Mesothelial cell of epicardium (in vitro differentiated cells): ENCODE data around the gene DNAH10. TPM values are rescaled to one million over a fixed set of nuclear protein-coding genes. Genes with fewer than 3 reads are reported as not detected.

Experiments used
- DNase-seq, 2 experiments: peaks; one replicate each; pipeline ENCODE4 v3.0.0; 2021; ENCODE audit warnings: low spot score in 2 of 2; ENCODE audit not compliant: unreplicated experiment in 2 of 2
- H3K27ac Mint-ChIP-seq: 2 replicates; pipeline ENCODE4 v1.8.0; 2021; ENCODE audit warnings: mixed read lengths
- H3K27me3 Mint-ChIP-seq: 2 replicates; pipeline ENCODE4 v1.8.0; 2021; ENCODE audit warnings: low read depth, mixed read lengths
- H3K36me3 Mint-ChIP-seq: 2 replicates; pipeline ENCODE4 v1.8.0; 2021; ENCODE audit warnings: mixed read lengths
- H3K4me1 Mint-ChIP-seq: 2 replicates; pipeline ENCODE4 v1.8.0; 2021; ENCODE audit warnings: mixed read lengths
- H3K4me3 Mint-ChIP-seq: 2 replicates; pipeline ENCODE4 v1.8.0; 2021; ENCODE audit warnings: mild to moderate bottlenecking, moderate library complexity, mixed read lengths
- H3K9me3 Mint-ChIP-seq: 2 replicates; pipeline ENCODE4 v1.8.0; 2021; ENCODE audit warnings: mixed read lengths
- total RNA-seq: library from RNA; stranded (reverse); gene quantifications from 3 replicates; pipeline ENCODE4 v1.2.1, GENCODE V29; 2021
- TF ChIP-seq, protein P1 (sequence below): fragments of 200-600 bp; sonication (generic); IDR thresholded peaks from one replicate; pipeline ENCODE4 v1.5.0; 2021; ENCODE audit warnings: antibody characterized with exemption; ENCODE audit not compliant: unreplicated experiment

The DNAH10 gene, protein sequence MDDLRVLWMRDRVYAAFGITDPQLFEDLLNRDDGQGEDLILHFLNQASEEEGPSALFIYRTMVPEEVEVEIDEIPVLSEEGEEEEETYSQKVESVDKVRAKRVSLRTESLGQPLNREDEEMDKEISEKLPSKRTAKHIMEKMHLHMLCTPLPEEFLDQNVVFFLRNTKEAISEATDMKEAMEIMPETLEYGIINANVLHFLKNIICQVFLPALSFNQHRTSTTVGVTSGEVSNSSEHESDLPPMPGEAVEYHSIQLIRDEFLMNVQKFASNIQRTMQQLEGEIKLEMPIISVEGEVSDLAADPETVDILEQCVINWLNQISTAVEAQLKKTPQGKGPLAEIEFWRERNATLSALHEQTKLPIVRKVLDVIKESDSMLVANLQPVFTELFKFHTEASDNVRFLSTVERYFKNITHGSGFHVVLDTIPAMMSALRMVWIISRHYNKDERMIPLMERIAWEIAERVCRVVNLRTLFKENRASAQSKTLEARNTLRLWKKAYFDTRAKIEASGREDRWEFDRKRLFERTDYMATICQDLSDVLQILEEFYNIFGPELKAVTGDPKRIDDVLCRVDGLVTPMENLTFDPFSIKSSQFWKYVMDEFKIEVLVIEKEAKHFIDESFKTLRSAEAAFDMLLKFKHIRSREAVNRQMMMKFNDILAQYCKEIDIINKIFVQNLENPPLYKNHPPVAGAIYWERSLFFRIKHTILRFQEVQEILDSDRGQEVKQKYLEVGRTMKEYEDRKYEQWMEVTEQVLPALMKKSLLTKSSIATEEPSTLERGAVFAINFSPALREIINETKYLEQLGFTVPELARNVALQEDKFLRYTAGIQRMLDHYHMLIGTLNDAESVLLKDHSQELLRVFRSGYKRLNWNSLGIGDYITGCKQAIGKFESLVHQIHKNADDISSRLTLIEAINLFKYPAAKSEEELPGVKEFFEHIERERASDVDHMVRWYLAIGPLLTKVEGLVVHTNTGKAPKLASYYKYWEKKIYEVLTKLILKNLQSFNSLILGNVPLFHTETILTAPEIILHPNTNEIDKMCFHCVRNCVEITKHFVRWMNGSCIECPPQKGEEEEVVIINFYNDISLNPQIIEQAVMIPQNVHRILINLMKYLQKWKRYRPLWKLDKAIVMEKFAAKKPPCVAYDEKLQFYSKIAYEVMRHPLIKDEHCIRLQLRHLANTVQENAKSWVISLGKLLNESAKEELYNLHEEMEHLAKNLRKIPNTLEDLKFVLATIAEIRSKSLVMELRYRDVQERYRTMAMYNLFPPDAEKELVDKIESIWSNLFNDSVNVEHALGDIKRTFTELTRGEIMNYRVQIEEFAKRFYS (N-terminal part only)
- 2.0 to 2.7 TPM (median 2.5 TPM) in 3 replicates for total RNA-seq

DNA sequence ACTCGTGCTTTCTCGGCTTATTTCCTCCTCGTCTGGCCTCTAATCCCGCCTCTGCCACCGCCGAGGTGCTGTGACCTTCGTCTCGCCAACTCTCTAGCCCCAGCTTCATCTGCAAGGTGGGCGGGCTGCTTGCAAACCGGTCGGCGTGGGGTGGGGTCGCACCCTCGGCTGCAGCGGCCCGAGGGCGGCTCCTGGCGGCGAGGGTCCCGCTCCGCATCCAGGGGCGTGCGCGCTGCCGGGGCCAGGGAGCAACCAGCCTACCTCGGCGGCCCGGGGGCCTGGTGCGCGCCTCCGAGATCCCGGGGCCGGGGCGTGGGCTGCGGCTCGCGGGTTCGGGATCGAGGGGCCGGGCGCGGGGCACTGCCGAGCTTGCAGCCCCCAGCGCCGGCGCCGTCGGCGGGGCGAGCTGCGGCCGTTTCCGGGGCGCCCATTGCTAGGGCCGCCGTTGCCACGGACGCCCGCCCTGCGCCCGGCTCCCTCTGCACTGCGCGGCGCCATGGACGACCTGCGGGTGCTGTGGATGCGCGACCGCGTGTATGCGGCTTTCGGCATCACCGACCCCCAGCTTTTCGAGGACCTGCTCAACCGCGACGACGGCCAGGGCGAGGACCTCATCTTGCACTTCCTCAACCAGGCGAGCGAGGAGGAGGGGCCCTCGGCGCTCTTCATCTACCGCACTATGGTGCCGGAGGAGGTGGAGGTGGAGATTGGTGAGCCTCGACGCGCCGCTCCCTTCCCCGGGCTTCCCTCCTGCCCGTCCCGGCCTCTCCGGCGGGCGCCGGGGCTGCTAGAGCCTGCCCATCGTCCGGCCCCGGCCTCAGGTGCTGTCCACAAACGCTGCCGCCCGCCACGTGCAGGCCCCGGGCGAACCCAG, at the start of gene DNAH10:
DNAH10 (plus strand) TSS at position 461 of the 874 bp plus-strand sequence; CDS start at position 497, 36 bp downstream.
- no peaks in the 10 kb centered on the region for H3K9me3 Mint-ChIP-seq
- TF ChIP-seq, protein P1, sequence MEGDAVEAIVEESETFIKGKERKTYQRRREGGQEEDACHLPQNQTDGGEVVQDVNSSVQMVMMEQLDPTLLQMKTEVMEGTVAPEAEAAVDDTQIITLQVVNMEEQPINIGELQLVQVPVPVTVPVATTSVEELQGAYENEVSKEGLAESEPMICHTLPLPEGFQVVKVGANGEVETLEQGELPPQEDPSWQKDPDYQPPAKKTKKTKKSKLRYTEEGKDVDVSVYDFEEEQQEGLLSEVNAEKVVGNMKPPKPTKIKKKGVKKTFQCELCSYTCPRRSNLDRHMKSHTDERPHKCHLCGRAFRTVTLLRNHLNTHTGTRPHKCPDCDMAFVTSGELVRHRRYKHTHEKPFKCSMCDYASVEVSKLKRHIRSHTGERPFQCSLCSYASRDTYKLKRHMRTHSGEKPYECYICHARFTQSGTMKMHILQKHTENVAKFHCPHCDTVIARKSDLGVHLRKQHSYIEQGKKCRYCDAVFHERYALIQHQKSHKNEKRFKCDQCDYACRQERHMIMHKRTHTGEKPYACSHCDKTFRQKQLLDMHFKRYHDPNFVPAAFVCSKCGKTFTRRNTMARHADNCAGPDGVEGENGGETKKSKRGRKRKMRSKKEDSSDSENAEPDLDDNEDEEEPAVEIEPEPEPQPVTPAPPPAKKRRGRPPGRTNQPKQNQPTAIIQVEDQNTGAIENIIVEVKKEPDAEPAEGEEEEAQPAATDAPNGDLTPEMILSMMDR = peak; percentile 39
- H3K36me3 Mint-ChIP-seq = peaks cover 5% of the 10 kb centered on the region
- H3K27me3 Mint-ChIP-seq = peaks cover 28% of the 10 kb centered on the region
- H3K27ac Mint-ChIP-seq = no peak within 1 kb of the TSS
- H3K4me3 Mint-ChIP-seq = peak within 1 kb of the TSS; percentile 74
- H3K4me1 Mint-ChIP-seq = peaks cover 4% of the 10 kb centered on the region
- peak; percentile 41 to 75 for DNase-seq

DNA sequence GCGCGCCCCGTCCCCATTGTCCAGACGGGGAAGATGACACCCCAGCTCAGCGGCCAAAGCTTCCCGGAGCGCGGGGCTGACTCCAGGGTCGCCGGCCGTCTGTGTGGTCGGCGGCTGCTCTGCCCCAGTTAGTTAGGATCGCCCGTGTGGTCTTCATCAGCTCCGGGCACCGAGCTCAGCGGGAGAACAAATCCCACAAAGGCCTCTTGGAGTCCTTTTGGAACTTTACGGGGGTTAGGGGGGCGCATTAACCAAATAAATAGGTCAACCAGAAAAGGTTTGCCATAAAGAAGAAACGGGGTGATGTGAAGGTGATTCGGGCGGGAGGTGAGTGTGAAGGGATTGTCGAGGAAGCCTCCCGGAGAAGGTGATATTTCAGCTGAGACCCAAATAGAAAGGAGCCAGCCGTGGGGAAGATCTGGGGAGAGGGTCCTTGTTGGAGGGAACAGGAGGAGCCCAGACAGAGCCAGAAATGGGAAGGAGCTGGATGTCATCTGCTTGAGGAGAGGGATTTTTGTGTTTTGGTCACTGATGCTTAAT, 49.3 kb upstream of the DNAH10 start:
- Mint-ChIP-seq H3K4me1 (peaks cover 15% of the 10 kb centered on the region), H3K27me3 (no peaks in the 10 kb centered on the region), H3K9me3 (no peaks in the 10 kb centered on the region)

DNA sequence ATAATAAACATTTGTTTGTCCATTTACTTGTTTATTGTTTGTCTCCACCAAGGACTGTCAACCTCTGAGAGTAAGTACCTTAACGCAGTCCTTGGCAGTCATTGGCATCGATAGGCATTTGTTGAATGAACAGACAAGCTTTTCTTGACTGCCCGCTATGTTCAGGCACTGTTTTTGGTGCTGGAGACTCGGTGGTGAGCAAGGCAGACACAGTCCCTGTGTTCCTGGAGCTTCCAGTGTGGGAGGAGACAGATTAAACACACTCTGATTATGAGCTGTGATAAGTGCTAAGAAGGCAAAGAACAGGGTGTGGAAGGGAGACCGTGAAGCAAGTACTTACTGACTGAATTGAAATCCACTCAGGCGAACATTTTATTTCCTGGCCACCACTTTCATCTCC, 48.7 kb upstream of the DNAH10 start:
- no peaks in the 10 kb centered on the region for H3K9me3 Mint-ChIP-seq
- H3K4me1 Mint-ChIP-seq = peaks cover 15% of the 10 kb centered on the region
- no peak for DNase-seq
- no peak overlapping the region for H3K27ac Mint-ChIP-seq
- H3K27me3 Mint-ChIP-seq = no peaks in the 10 kb centered on the region
- TF ChIP-seq, protein P1 = no peak
- peak overlapping the region; percentile 76 for H3K4me3 Mint-ChIP-seq
- no peaks in the 10 kb centered on the region for H3K36me3 Mint-ChIP-seq

More for the DNA sequence above, 49.3 kb upstream of the DNAH10 start:
- TF ChIP-seq, protein P1 = no peak
- Mint-ChIP-seq H3K36me3 (no peaks in the 10 kb centered on the region), H3K4me3 (peak overlapping the region; percentile 76), H3K27ac (peak overlapping the region; percentile 44)
- no peak for DNase-seq

DNA sequence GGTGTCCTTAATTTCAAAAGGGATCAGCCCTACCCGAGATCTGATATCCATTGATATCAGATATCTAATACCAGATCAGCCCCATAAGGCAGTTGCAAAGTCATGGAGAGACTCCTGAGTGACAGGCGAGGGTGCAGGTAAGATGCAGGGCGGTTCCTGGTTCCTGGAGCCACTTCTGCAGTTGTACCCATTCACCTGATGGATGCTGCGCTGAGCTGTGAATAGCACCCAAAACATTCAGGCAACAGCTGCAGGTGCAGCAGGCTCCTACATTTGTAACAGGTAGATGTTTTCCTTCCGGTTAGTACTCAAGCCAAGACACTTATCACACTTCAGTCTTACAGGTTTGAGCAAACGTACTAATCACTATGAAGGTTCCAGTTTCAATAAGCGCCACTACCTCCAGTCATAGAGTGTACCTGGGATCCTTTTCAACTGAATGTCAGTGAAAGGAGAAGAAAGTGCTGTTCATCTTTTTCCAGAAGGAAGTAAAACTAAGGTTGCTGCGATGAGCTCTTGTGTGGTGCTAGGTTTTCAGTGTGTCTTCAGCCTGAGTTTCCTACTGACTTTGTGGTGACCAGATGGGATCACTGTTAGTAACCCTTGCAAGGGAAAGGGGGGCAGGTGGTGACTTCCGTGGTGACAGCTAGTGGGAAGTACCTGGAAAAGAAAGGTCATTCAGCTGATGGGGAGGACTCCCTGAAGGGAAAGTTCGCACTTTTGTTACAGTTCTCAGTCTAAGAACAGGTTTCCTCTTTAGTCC, 48.1 kb upstream of the DNAH10 start:
- TF ChIP-seq, protein P1 = no peak
- H3K4me1 Mint-ChIP-seq = peaks cover 15% of the 10 kb centered on the region
- no peaks in the 10 kb centered on the region for H3K9me3 Mint-ChIP-seq
- H3K4me3 Mint-ChIP-seq = peak overlapping the region; percentile 76
- H3K27ac Mint-ChIP-seq = no peak overlapping the region
- H3K36me3 Mint-ChIP-seq = no peaks in the 10 kb centered on the region
- no peaks in the 10 kb centered on the region for H3K27me3 Mint-ChIP-seq
- DNase-seq = no peak
